Naive thymus-derived CD4-positive, alpha-beta T cell (primary cell): Measurements from ENCODE around the gene FREM3. TPM values are rescaled to one million over a fixed set of nuclear protein-coding genes. Genes with fewer than 3 reads are reported as not detected.
A peak's percentile ranks its signal among the peaks of the same experiment; 100 is the strongest.

Source experiments
- ATAC-seq: fragments of 150-1000 bp; cut with Tn5 transposase; 2 replicates; pipeline ENCODE4 v1.10.0; 2021; ENCODE audit warnings: mild to moderate bottlenecking, moderate library complexity
- CTCF ChIA-PET: fragments of 350-600 bp; sonication (Branson Sonifier 250); formaldehyde crosslinking; loops from one replicate; lab custom pipeline; 2021; ENCODE audit warnings: antibody characterized with exemption; lab: Charles Lee
- POLR2A ChIA-PET: fragments of 350-600 bp; sonication (Branson Sonifier 250); formaldehyde crosslinking; loops from one replicate; lab custom pipeline; 2021; ENCODE audit warnings: antibody characterized with exemption, inconsistent platforms; lab: Charles Lee
- DNase-seq, 9 donors: peaks; one replicate each; pipeline versions ENCODE4 v3.0.0 to v3.0.0-alpha.2; 2020 to 2022; ENCODE audit warnings: mixed read lengths in 1 of 9
- H3K27ac ChIP-seq: one replicate; pipeline ENCODE4 v1.7.0; 2013; ENCODE audit warnings: mild to moderate bottlenecking, low read depth, low read length, moderate library complexity
- H3K27me3 ChIP-seq, 2 donors: one replicate each; pipeline ENCODE4 v1.7.0; 2013; ENCODE audit warnings: low read length in 2 of 2, mild to moderate bottlenecking in 2 of 2, moderate library complexity in 2 of 2; ENCODE audit not compliant: control insufficient read depth in 2 of 2, insufficient read depth in 2 of 2
- H3K36me3 ChIP-seq, 3 experiments: 1 replicate in 2 of 3; 2 replicates in 1 of 3; pipeline ENCODE4 v1.7.0; 2013; ENCODE audit warnings: low read length in 3 of 3, mild to moderate bottlenecking in 3 of 3, moderate library complexity in 1 of 3; ENCODE audit not compliant: insufficient read depth in 3 of 3, control insufficient read depth in 2 of 3
- H3K4me1 ChIP-seq, 2 donors: one replicate each; pipeline ENCODE4 v1.7.0; 2013; ENCODE audit warnings: low read length in 2 of 2, mild to moderate bottlenecking in 2 of 2, moderate library complexity in 1 of 2; ENCODE audit not compliant: control insufficient read depth in 2 of 2, insufficient read depth in 2 of 2
- H3K4me3 ChIP-seq: 2 replicates; pipeline ENCODE4 v1.7.0; 2013; ENCODE audit warnings: mild to moderate bottlenecking, low read length
- H3K9me3 ChIP-seq, 3 experiments: 1 replicate in 2 of 3; 2 replicates in 1 of 3; pipeline ENCODE4 v1.7.0; 2013; ENCODE audit warnings: low read length in 3 of 3; ENCODE audit not compliant: control insufficient read depth in 2 of 3
- H3K27ac Mint-ChIP-seq, 9 donors: one replicate each; pipeline ENCODE4 v1.8.0; 2020 to 2022; ENCODE audit warnings: mixed read lengths in 9 of 9, mild to moderate bottlenecking in 8 of 9, moderate library complexity in 5 of 9, inconsistent platforms in 2 of 9
- H3K27me3 Mint-ChIP-seq, 5 donors: one replicate each; pipeline ENCODE4 v1.8.0; 2021 to 2022; ENCODE audit warnings: mixed read lengths in 5 of 5, mild to moderate bottlenecking in 1 of 5
- H3K36me3 Mint-ChIP-seq, 5 donors: one replicate each; pipeline ENCODE4 v1.8.0; 2020 to 2022; ENCODE audit warnings: mixed read lengths in 5 of 5, mild to moderate bottlenecking in 3 of 5, inconsistent platforms in 1 of 5
- H3K4me1 Mint-ChIP-seq, 7 donors: one replicate each; pipeline ENCODE4 v1.8.0; 2020 to 2022; ENCODE audit warnings: mixed read lengths in 7 of 7, mild to moderate bottlenecking in 3 of 7, inconsistent platforms in 1 of 7
- H3K4me3 Mint-ChIP-seq, 10 donors: one replicate each; pipeline ENCODE4 v1.8.0; 2020 to 2022; ENCODE audit warnings: mild to moderate bottlenecking in 10 of 10, mixed read lengths in 10 of 10, moderate library complexity in 6 of 10, inconsistent platforms in 2 of 10
- H3K9me3 Mint-ChIP-seq, 11 donors: one replicate each; pipeline ENCODE4 v1.8.0; 2020 to 2022; ENCODE audit warnings: mixed read lengths in 11 of 11, mild to moderate bottlenecking in 4 of 11, inconsistent platforms in 1 of 11, moderate library complexity in 1 of 11
- intact Hi-C, 2 donors: fragments of 100-400 bp; cut with micrococcal nuclease; formaldehyde crosslinking; loops; one replicate each; pipeline ENCODE4 v1.15.1; 2023
- polyA plus RNA-seq, 2 donors: library from polyadenylated mRNA; unstranded; fragments of 300-500 nt; fragmentation: Illumina TruSeq; gene quantifications; one replicate each; pipeline ENCODE4 v1.2.3, GENCODE V29; 2021
- total RNA-seq, 6 experiments: library from RNA in 5 of 6; stranded (reverse) in 5 of 6; gene quantifications; 1 replicate in 5 of 6; 2 replicates in 1 of 6; pipeline ENCODE4 v1.2.3 and lab custom pipeline; 2021 to 2026

The FREM3 gene
- total and polyA plus RNA-seq, 7 experiments from 2014 or later, result 0.02 to 0.61 (median 0.07) TPM; not detected in 4

DNA sequence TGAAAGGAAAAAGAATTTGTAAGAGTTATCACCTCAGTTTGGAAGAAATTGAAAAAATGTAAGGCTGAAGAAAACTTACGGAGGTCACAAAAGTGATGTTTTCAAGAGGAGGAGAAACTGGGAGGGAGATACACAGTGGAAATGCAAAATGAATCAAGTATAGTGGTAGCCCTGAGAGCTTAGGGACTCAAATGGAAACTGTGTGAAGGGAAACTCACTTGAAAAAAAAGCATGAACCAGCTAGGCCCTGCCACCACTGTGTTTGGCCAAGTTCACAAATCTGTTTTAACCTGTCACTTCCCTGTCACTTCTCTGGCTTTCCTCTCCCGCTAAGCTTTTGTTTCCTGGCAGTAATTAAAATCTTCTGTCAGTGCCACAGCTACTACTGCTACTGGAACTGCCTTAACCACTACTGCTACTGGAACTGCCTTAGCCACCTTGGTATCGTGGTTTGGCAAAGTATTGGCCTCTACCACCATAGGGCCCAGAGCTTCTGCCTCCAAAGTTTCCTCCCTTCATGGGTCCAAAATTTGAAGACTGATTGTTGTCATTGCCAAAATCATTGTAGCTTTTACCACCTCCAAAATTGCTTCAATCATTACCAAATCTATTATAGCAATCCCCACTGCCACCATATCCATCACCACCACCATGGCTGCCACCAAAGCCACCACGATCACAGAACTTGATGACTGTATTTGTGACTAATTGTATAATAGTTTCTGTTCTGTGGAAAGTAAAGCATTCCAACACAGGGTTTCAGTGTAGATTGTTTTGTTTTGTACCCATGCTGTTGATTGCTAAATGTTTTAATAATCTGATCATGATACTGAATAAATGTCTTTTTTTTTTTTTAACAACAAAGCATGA is 145.5 kb downstream of the FREM3 start:
- CTCF ChIA-PET, result no interaction called here
- peaks cover 10 to 28% (median 13%) of the 10 kb centered on the region in 7 donors for H3K4me1 Mint-ChIP-seq
- Histone ChIP-seq H3K27ac (no peak overlapping the region), H3K4me3 (no peak overlapping the region), H3K27me3 (no peaks in the 10 kb centered on the region), H3K36me3 (peaks cover 6 to 16% (median 12%) of the 10 kb centered on the region in 3 experiments), H3K4me1 (peaks cover 3 to 11% of the 10 kb centered on the region in 2 donors), H3K9me3 (no peaks in the 10 kb centered on the region)
- no peaks in the 10 kb centered on the region for H3K27me3 Mint-ChIP-seq
- H3K36me3 Mint-ChIP-seq, result peaks cover 7 to 21% (median 16%) of the 10 kb centered on the region in 5 donors
- POLR2A ChIA-PET, result no interaction called here
- no peak overlapping the region for H3K4me3 Mint-ChIP-seq
- H3K9me3 Mint-ChIP-seq, result no peaks in the 10 kb centered on the region
- DNase-seq (no peak), ATAC-seq (no peak)
- intact Hi-C loops, result loop anchor here (5.0 to 10.0 kb wide), 3 partner anchors 352 to 1540 kb away; partner anchors contain the start of genes ABCE1 (in 1 of the 2), ANAPC10 (in 1 of the 2) and GYPE (in 1 of the 2)
- H3K27ac Mint-ChIP-seq, result peak overlapping the region in 5 of 9 donors; percentile 9 to 76 (median 39)

DNA sequence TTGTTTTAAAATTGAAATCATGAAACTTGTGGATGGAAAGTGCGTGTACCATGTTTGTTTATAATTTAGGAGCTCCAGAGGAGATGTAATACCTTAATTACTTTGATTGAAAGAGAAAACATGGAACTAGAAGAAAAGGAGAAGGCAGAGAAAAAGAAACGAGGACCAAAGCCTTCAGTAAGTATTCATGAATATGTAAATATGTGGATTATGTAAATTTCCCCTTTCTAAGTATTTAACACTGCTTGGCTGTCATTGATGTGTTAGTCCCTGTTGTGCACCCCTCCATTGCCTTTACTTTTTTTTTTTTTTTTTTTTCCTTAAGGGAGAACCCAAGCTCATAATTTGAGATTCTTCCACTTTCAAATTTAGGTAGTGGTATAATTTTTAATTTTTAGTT is 150.5 kb downstream of the FREM3 start:
- intact Hi-C loops, result loop anchor here in 1 of 2 donors (2.0 to 10.0 kb wide), 2 partner anchors 15 to 1545 kb away; partner anchors contain the start of genes ABCE1 and ANAPC10
- no peak for ATAC-seq
- ChIA-PET CTCF (interaction anchor here (1.0 kb wide), 1 partner anchor 9 kb away, joined by 3 read pairs; no protein-coding TSS in a partner anchor), POLR2A (no interaction called here)
- Mint-ChIP-seq H3K4me1 (peaks cover 0 to 20% (median 0%) of the 10 kb centered on the region in 7 donors), H3K9me3 (no peaks in the 10 kb centered on the region), H3K36me3 (peaks cover 7 to 43% (median 36%) of the 10 kb centered on the region in 5 donors), H3K4me3 (no peak overlapping the region), H3K27ac (peak overlapping the region in 2 of 9 donors; percentile 23 to 60), H3K27me3 (no peaks in the 10 kb centered on the region)
- Histone ChIP-seq H3K9me3 (no peaks in the 10 kb centered on the region), H3K27me3 (no peaks in the 10 kb centered on the region), H3K4me1 (no peaks in the 10 kb centered on the region), H3K4me3 (no peak overlapping the region), H3K36me3 (peaks cover 30 to 51% (median 36%) of the 10 kb centered on the region in 3 experiments), H3K27ac (no peak overlapping the region)
- DNase-seq, result no peak

GRCh38 chr4:143539670-143540023 is 160.8 kb downstream of the FREM3 start:
- Histone ChIP-seq H3K4me3 (no peak overlapping the region), H3K27ac (no peak overlapping the region), H3K4me1 (no peaks in the 10 kb centered on the region), H3K9me3 (no peaks in the 10 kb centered on the region), H3K27me3 (no peaks in the 10 kb centered on the region), H3K36me3 (peaks cover 24 to 81% (median 64%) of the 10 kb centered on the region in 3 experiments)
- Mint-ChIP-seq H3K4me1 (peaks cover 0 to 27% (median 19%) of the 10 kb centered on the region in 7 donors), H3K9me3 (no peaks in the 10 kb centered on the region), H3K27me3 (no peaks in the 10 kb centered on the region), H3K27ac (peak overlapping the region in 2 of 9 donors; percentile 13 to 64), H3K4me3 (no peak overlapping the region), H3K36me3 (peaks cover 14 to 70% (median 50%) of the 10 kb centered on the region in 5 donors)
- POLR2A ChIA-PET, result no interaction called here
- intact Hi-C loops, result loop anchor here in 1 of 2 donors (2.0 kb wide), 1 partner anchor 15 kb away; no protein-coding TSS in a partner anchor
- ATAC-seq (no peak), DNase-seq (no peak)
- CTCF ChIA-PET, result no interaction called here

GRCh38 chr4:143538979-143539669 is 161.4 kb downstream of the FREM3 start:
- peaks cover 14 to 65% (median 45%) of the 10 kb centered on the region in 5 donors for H3K36me3 Mint-ChIP-seq
- H3K4me1 Mint-ChIP-seq, result peaks cover 0 to 27% (median 19%) of the 10 kb centered on the region in 7 donors
- H3K27me3 ChIP-seq, result no peaks in the 10 kb centered on the region
- intact Hi-C loops, result loop anchor here in 1 of 2 donors (2.0 kb wide), 1 partner anchor 14 kb away; no protein-coding TSS in a partner anchor
- H3K36me3 ChIP-seq, result peaks cover 28 to 83% (median 60%) of the 10 kb centered on the region in 3 experiments
- no peaks in the 10 kb centered on the region for H3K9me3 ChIP-seq
- H3K27ac Mint-ChIP-seq, result peak overlapping the region in 4 of 9 donors; percentile 13 to 64 (median 30)
- DNase-seq, result no peak
- no peaks in the 10 kb centered on the region for H3K27me3 Mint-ChIP-seq
- no peak overlapping the region for H3K4me3 Mint-ChIP-seq
- ChIA-PET CTCF (no interaction called here), POLR2A (no interaction called here)
- no peaks in the 10 kb centered on the region for H3K4me1 ChIP-seq
- H3K27ac ChIP-seq, result no peak overlapping the region
- H3K9me3 Mint-ChIP-seq, result no peaks in the 10 kb centered on the region
- peak; percentile 33 for ATAC-seq
- no peak overlapping the region for H3K4me3 ChIP-seq

- no peak overlapping the region for H3K4me3 Mint-ChIP-seq
- POLR2A ChIA-PET, result no interaction called here
- no peaks in the 10 kb centered on the region for H3K9me3 Mint-ChIP-seq
- Histone ChIP-seq H3K36me3 (peaks cover 46 to 86% (median 47%) of the 10 kb centered on the region in 3 experiments), H3K9me3 (no peaks in the 10 kb centered on the region), H3K27ac (no peak overlapping the region), H3K4me3 (no peak overlapping the region), H3K4me1 (no peaks in the 10 kb centered on the region), H3K27me3 (no peaks in the 10 kb centered on the region)
- H3K27ac Mint-ChIP-seq, result peak overlapping the region in 2 of 9 donors; percentile 11 to 80
- intact Hi-C loops, result loop anchor here (2.0 kb wide), 1 partner anchor 15 kb away; no protein-coding TSS in a partner anchor
- no peak for DNase-seq
- no peak for ATAC-seq
- peaks cover 10 to 58% (median 35%) of the 10 kb centered on the region in 5 donors for H3K36me3 Mint-ChIP-seq
- no peaks in the 10 kb centered on the region for H3K27me3 Mint-ChIP-seq
- CTCF ChIA-PET, result interaction anchor here (1.3 kb wide), 1 partner anchor 15 kb away, joined by 3 read pairs; no protein-coding TSS in a partner anchor
- H3K4me1 Mint-ChIP-seq, result peaks cover 5 to 23% (median 17%) of the 10 kb centered on the region in 7 donors
Observed at GRCh38 chr4:143531788-143532491, 168.5 kb downstream of the FREM3 start.

DNA sequence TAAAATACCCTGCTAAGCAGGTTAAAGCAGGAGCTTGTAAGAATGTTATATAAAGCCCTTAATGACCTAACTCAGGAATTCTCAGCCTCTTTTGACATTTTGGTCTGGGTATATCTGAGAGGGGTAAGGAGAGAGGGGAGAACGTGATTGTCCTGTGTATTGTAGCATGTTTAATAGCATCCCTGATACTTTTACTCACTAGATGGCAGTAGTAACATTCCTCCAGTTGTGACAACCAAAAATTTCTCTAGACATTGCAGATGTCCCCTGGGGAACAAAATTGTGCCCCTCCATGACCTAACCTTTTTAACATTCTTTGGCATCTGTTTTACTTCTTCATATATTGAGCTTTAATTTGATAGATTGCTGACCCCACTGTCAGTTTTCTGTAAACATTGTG is 169.1 kb downstream of the FREM3 start:
- peak overlapping the region in 2 of 9 donors; percentile 11 to 80 for H3K27ac Mint-ChIP-seq
- Histone ChIP-seq H3K27ac (no peak overlapping the region), H3K36me3 (peaks cover 40 to 86% (median 46%) of the 10 kb centered on the region in 3 experiments), H3K4me3 (no peak overlapping the region), H3K27me3 (no peaks in the 10 kb centered on the region), H3K9me3 (no peaks in the 10 kb centered on the region), H3K4me1 (no peaks in the 10 kb centered on the region)
- ATAC-seq (peak; percentile 57), DNase-seq (no peak)
- peaks cover 9 to 25% (median 19%) of the 10 kb centered on the region in 7 donors for H3K4me1 Mint-ChIP-seq
- intact Hi-C loops, result loop anchor here (2.0 kb wide), 1 partner anchor 15 kb away; no protein-coding TSS in a partner anchor
- ChIA-PET CTCF (interaction anchor here (1.3 kb wide), 1 partner anchor 16 kb away, joined by 3 read pairs; no protein-coding TSS in a partner anchor), POLR2A (no interaction called here)
- H3K9me3 Mint-ChIP-seq, result no peaks in the 10 kb centered on the region
- H3K27me3 Mint-ChIP-seq, result no peaks in the 10 kb centered on the region
- no peak overlapping the region for H3K4me3 Mint-ChIP-seq
- peaks cover 14 to 55% (median 36%) of the 10 kb centered on the region in 5 donors for H3K36me3 Mint-ChIP-seq
